Effector CD4-positive, alpha-beta T cell (primary cell): ENCODE measurements around the gene PHF13.

Experiments used
- DNase-seq: peaks from one replicate; pipeline ENCODE4 v3.0.0-alpha.2; 2020

Gene PHF13

GRCh38 chr1:6602669-6603237 lies 10.8 kb upstream of the PHF13 start, which contains the start of gene KLHL21:
Gene KLHL21, minus strand, starts transcription at chr1:6602869. Its CDS starts 52 bp downstream, at chr1:6602817.
- peak; percentile 76 for DNase-seq

GRCh38 chr1:6603238-6603914 lies 10.2 kb upstream of the PHF13 start:
- peak; percentile 33 for DNase-seq

- no peak for DNase-seq
Measured at GRCh38 chr1:6603915-6604558, 9.5 kb upstream of the PHF13 start.

- peak; percentile 12 for DNase-seq
Measured at GRCh38 chr1:6612641-6613360, 730 bp upstream of the PHF13 start.

- DNase-seq, result peak; percentile 49
Measured at GRCh38 chr1:6614019-6614928, 743 bp downstream of the PHF13 start.

- no peak for DNase-seq
Measured at GRCh38 chr1:6614929-6615785, 1.6 kb downstream of the PHF13 start.

- DNase-seq, result no peak
Measured at GRCh38 chr1:6619045-6619444, 5.5 kb downstream of the PHF13 start.

GRCh38 chr1:6621429-6622391 lies 8.2 kb downstream of the PHF13 start:
- DNase-seq, result no peak

GRCh38 chr1:6622396-6623152 lies 9.0 kb downstream of the PHF13 start:
- no peak for DNase-seq

GRCh38 chr1:6623269-6623965 lies 9.9 kb downstream of the PHF13 start:
- no peak for DNase-seq

- DNase-seq, result peak; percentile 92
Measured at GRCh38 chr1:6624710-6625583, 11.4 kb downstream of the PHF13 start, which contains the start of gene THAP3. Gene THAP3, plus strand, starts transcription at chr1:6624868. Its CDS starts 351 bp downstream, at chr1:6625219.

GRCh38 chr1:6625584-6626149 lies 12.1 kb downstream of the PHF13 start:
- DNase-seq, result no peak

GRCh38 chr1:6627031-6627430 lies 13.5 kb downstream of the PHF13 start:
- no peak for DNase-seq

GRCh38 chr1:6627841-6628545 lies 14.5 kb downstream of the PHF13 start:
- no peak for DNase-seq

GRCh38 chr1:6628971-6629479 lies 15.5 kb downstream of the PHF13 start:
- DNase-seq, result no peak

GRCh38 chr1:6630027-6630426 lies 16.5 kb downstream of the PHF13 start:
- no peak for DNase-seq
